Metanephros (tissue), 2 donors: Measurements from ENCODE around the gene POLR1B. TPM values are rescaled to one million over a fixed set of nuclear protein-coding genes. Genes with fewer than 3 reads are reported as not detected.

ENCODE experiments used
- small RNA-seq: library from RNA; depleted of rRNA; stranded (forward); fragments of <200 nt; gene quantifications from one replicate; pipeline ENCODE3, GENCODE V24; 2014; ENCODE audit warnings: low replicate concordance
- total RNA-seq: library from RNA; depleted of rRNA; stranded (reverse); fragments of >200 nt; gene quantifications from one replicate; pipeline ENCODE4 v1.2.3, GENCODE V29; 2014

The POLR1B gene
- 23.8 TPM for total RNA-seq

GRCh38 chr2:112542123-112542983, at the start of gene POLR1B:
Gene POLR1B (plus strand): TSS chr2:112542465. CDS start chr2:112542495, 30 bp downstream.

DNA sequence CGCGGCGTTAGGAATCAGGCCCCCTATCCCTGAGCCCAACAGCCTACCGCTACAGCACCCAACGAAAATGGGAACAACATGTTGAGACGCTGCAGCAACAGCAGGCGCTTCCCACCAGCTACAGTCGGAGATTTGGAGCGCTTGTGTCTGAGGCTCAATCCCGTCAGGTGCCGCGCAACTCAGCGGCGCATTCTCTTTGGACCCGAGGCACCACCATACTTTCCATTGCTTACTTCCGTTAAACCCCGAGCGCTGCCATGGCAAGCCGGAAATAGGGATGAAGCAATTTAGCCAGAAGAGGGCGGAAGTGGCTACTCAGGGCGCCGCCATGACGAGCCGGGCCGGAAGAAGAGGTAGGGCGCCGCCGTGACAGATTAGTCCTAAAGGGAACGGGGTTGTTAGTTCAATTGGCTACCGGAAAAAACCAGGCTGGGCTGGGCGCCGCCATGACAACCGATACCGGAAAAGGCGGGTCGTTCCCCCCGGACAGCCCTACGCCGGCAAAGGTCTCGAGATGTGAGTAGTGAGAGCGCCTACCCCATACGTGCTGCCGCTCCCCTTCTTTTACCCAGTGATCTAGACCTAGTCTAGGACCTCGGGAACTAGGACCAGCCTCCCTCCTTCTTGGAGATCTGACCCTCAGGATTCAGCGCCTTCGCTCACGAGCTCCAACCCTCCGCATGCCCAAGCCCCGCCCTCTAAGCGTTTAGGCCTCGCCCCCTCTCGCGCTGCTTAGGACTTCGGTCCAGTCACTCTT, 42.0 kb downstream of the POLR1B start, which contains the start of gene CHCHD5:
CHCHD5 (plus strand) TSS at position 476 of the 757 bp plus-strand sequence; CDS start at position 515, 39 bp downstream.

Small RNA genes within 50 kb of the gene (small RNA-seq; reads per million reads assigned to genes)
- gene RF00019: not detected

Other genes with a start within 250 kb of the POLR1B start
- gene RGPD8, start 108.8 kb upstream of the POLR1B start, total RNA-seq: 20.2 TPM
- gene TTL, start 60.3 kb upstream of the POLR1B start, total RNA-seq: 21.4 TPM
- gene CHCHD5, start 42.1 kb downstream of the POLR1B start, total RNA-seq: 23.1 TPM
- 52.1 TPM for gene SLC20A1, start 103.5 kb downstream of the POLR1B start, total RNA-seq
- gene NT5DC4, start 178.6 kb downstream of the POLR1B start, total RNA-seq: not detected
- 8.2 TPM for gene CKAP2L, start 222.1 kb downstream of the POLR1B start, total RNA-seq
- 0.41 TPM for gene IL1A, start 242.0 kb downstream of the POLR1B start, total RNA-seq